Hematopoietic multipotent progenitor cell (in vitro differentiated cells): ENCODE results near the gene MAST3. TPM values are rescaled to one million over a fixed set of nuclear protein-coding genes. Genes with fewer than 3 reads are reported as not detected.

Source experiments
- small RNA-seq: library from RNA; depleted of rRNA; stranded (forward); fragments of <200 nt; gene quantifications from one replicate; pipeline ENCODE3, GENCODE V24; 2012
- total RNA-seq: library from RNA; depleted of rRNA; stranded (reverse); fragments of >200 nt; gene quantifications from one replicate; pipeline ENCODE4 v1.2.3, GENCODE V29; 2012

Gene MAST3
- total RNA-seq, 1 donor, result 8.1 TPM

Small RNA genes lying within 50 kb of the gene (small RNA-seq; reads per million reads assigned to genes)
- gene IFI30, result not detected

Other genes with a start within 250 kb of the MAST3 start
- 127 TPM for gene JAK3, start 249.8 kb upstream of the MAST3 start, total RNA-seq
- gene RPL18A, start 237.9 kb upstream of the MAST3 start, total RNA-seq, result 2,881 TPM
- 1.3 TPM for gene SLC5A5, start 225.8 kb upstream of the MAST3 start, total RNA-seq
- 22.9 TPM for gene CCDC124, start 164.8 kb upstream of the MAST3 start, total RNA-seq
- under 0.01 TPM for gene KCNN1, start 130.7 kb upstream of the MAST3 start, total RNA-seq
- gene ARRDC2, start 89.6 kb upstream of the MAST3 start, total RNA-seq, result 87.5 TPM
- 7.5 TPM for gene IL12RB1, start 10.8 kb upstream of the MAST3 start, total RNA-seq
- 19.9 TPM for gene PIK3R2, start 55.4 kb downstream of the MAST3 start, total RNA-seq
- 25.0 TPM for gene IFI30, start 76.0 kb downstream of the MAST3 start, total RNA-seq
- gene MPV17L2, start 95.4 kb downstream of the MAST3 start, total RNA-seq, result 12.4 TPM
- 1.9 TPM for gene RAB3A, start 106.3 kb downstream of the MAST3 start, total RNA-seq
- gene PDE4C, start 128.7 kb downstream of the MAST3 start, total RNA-seq, result under 0.01 TPM
- gene IQCN, start 176.7 kb downstream of the MAST3 start, total RNA-seq, result 36.1 TPM
- gene JUND, start 183.8 kb downstream of the MAST3 start, total RNA-seq, result 1,478 TPM
- gene LSM4, start 225.3 kb downstream of the MAST3 start, total RNA-seq, result 125 TPM
- 47.7 TPM for gene PGPEP1, start 242.8 kb downstream of the MAST3 start, total RNA-seq